ENCODE data around the gene OMA1. TPM values are rescaled to one million over a fixed set of nuclear protein-coding genes. Genes with fewer than 3 reads are reported as not detected.
A peak's percentile ranks its signal among the peaks of the same experiment; 100 is the strongest.

The OMA1 gene
- polyA plus RNA-seq, 2 of the 4 experiments (the other 2 are of a cell fraction), result 11.7 to 18.0 TPM

DNA sequence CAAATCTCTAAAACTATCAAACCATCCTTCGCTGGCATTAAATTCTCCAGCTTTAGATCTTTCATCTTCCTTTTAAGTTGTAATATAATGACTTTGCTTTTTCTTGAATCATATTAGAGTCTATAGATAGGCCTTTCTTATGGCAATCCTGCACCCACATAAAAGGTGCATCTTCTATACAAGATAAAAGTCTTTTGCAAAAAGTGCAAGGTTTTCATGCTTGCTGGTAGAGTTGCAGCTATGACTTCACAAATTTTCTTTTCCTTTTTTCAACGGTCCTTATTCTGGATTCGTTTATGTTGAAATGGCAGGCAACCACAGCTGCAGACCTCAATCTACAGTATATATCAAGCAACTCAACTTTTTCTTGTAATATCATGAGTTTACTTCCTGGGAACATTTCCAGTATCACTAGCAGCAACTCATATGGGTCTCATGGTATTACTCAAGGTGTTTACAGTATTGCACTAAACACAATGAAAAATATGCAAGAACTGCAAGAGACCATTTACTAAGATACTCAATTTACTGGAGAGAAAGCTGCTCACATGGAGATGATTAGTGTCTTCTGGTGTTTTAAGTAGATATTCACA, 22.1 kb downstream of the OMA1 start (continued):
- TF ChIP-seq, protein P1, sequence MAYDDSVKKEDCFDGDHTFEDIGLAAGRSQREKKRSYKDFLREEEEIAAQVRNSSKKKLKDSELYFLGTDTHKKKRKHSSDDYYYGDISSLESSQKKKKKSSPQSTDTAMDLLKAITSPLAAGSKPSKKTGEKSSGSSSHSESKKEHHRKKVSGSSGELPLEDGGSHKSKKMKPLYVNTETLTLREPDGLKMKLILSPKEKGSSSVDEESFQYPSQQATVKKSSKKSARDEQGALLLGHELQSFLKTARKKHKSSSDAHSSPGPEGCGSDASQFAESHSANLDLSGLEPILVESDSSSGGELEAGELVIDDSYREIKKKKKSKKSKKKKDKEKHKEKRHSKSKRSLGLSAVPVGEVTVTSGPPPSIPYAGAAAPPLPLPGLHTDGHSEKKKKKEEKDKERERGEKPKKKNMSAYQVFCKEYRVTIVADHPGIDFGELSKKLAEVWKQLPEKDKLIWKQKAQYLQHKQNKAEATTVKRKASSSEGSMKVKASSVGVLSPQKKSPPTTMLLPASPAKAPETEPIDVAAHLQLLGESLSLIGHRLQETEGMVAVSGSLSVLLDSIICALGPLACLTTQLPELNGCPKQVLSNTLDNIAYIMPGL (CRISPR knock-in tag; IDR thresholded peaks at IDR 0.05; ENCODE audit: borderline replicate concordance), result no peak
- TF ChIP-seq BHLHE40 (IDR thresholded peaks at IDR 0.05; ENCODE audit: low read depth, low read length), result no peak

DNA sequence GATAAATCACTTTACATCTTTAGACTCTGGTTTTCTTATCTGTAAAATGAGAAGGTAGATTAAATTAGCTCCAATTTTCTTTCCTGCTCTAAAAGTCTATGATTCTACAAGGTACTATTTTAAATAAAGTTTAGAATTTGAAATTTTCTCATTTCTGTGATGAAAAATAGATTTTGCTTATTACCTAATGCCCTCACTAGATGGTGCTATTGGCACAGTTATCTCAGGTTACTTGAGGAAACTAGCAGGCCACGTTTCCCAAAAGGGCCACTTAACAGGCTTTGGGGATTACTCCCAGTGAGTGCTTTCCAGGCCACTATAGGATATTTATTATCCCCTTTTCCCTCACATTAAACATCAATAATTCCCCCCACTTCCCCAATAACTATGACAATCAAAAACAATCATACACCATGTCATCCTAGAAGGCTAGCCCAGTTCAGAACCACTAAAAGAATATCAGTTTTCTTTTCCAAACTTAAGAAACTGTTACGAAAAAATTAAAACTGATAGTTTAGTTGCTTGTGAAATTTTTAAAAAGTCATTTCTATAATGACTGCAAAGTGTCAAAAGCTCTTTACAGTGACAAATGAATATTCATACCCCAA, 30.6 kb downstream of the OMA1 start:
- CTCF ChIA-PET, result interaction anchor here (0.6 to 4.0 kb wide), 39 partner anchors 10 to 1431 kb away, joined by 3 to 45 read pairs (median 3); partner anchors contain the start of gene OMA1
- Histone ChIP-seq H3K27ac (no peak overlapping the region), H3K4me2 (no peak overlapping the region), H3K9me3 (no peaks in the 10 kb centered on the region), H3K4me1 (no peaks in the 10 kb centered on the region), H3K4me3 (no peak overlapping the region)
- POLR2A ChIA-PET, result no interaction called here
- WGBS (ENCODE audit: missing lambda C conversion rate), result 43% methylated on average over 2 of the region's 2 CpGs
- ATAC-seq (peak in 1 of 2 experiments; percentile 65; a peak in 3 of 6 replicates), FAIRE-seq (no peak), DNase-seq (ENCODE audit: low read depth in 1 of 2, low spot score in 1 of 2) (peak; percentile 14 to 70)
- TF ChIP-seq JUNB (IDR thresholded peaks at IDR 0.05) (no peak), RAD21 (conservative IDR thresholded peaks at IDR 0.05 in 1 of 2, IDR thresholded peaks at IDR 0.05 in 1 of 2) (peak; percentile 78 to 81), SMC3 (IDR thresholded peaks at IDR 0.05) (peak; percentile 73), BHLHE40 (IDR thresholded peaks at IDR 0.05; ENCODE audit: low read depth, low read length) (no peak), RCOR1 (IDR thresholded peaks at IDR 0.05; ENCODE audit: low read depth, low read length) (no peak), RFX5 (IDR thresholded peaks at IDR 0.05) (no peak), FOSB (CRISPR knock-in tag; IDR thresholded peaks at IDR 0.05) (no peak), HOXA7 (CRISPR knock-in tag; IDR thresholded peaks at IDR 0.05) (no peak), RNF2 (IDR thresholded peaks at IDR 0.05; ENCODE audit: borderline replicate concordance, low read depth) (no peak), TP53 (CRISPR knock-in tag; IDR thresholded peaks at IDR 0.05) (no peak), ESRRA (IDR thresholded peaks at IDR 0.05; ENCODE audit: borderline replicate concordance, low read length) (no peak)
- TF ChIP-seq, protein P2, sequence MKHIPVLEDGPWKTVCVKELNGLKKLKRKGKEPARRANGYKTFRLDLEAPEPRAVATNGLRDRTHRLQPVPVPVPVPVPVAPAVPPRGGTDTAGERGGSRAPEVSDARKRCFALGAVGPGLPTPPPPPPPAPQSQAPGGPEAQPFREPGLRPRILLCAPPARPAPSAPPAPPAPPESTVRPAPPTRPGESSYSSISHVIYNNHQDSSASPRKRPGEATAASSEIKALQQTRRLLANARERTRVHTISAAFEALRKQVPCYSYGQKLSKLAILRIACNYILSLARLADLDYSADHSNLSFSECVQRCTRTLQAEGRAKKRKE (CRISPR knock-in tag; IDR thresholded peaks at IDR 0.05; ENCODE audit: low read depth), result no peak
- TF ChIP-seq, protein P3, sequence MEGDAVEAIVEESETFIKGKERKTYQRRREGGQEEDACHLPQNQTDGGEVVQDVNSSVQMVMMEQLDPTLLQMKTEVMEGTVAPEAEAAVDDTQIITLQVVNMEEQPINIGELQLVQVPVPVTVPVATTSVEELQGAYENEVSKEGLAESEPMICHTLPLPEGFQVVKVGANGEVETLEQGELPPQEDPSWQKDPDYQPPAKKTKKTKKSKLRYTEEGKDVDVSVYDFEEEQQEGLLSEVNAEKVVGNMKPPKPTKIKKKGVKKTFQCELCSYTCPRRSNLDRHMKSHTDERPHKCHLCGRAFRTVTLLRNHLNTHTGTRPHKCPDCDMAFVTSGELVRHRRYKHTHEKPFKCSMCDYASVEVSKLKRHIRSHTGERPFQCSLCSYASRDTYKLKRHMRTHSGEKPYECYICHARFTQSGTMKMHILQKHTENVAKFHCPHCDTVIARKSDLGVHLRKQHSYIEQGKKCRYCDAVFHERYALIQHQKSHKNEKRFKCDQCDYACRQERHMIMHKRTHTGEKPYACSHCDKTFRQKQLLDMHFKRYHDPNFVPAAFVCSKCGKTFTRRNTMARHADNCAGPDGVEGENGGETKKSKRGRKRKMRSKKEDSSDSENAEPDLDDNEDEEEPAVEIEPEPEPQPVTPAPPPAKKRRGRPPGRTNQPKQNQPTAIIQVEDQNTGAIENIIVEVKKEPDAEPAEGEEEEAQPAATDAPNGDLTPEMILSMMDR (IDR thresholded peaks at IDR 0.05), result peak; percentile 63

DNA sequence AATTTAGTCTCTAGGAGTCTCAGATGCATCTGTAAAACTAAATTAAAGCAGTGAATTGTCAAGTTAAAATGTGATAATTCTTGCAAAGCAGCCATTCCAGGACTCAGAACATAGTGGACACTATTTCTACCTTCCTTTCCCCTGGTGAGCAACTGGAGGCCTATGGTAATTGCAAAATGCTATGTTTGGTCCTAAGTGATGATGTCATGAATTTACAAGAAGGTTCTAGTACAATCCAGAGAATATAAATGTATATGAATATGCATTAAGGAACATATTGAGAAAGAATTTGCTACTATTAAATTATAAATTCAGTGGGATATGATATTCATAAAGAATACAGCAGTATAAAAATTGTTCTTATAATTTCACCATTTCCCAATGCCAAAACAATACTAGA, 32.6 kb downstream of the OMA1 start:
- ChIA-PET CTCF (interaction anchor here (1.9 to 4.0 kb wide), 3 partner anchors 12 to 139 kb away, joined by 8 to 45 read pairs (median 29); no protein-coding TSS in a partner anchor), POLR2A (no interaction called here)
- no peak overlapping the region for H3K27ac ChIP-seq
- FAIRE-seq (no peak), ATAC-seq (no peak), DNase-seq (ENCODE audit: low read depth in 1 of 2, low spot score in 1 of 2) (no peak)
- no peaks in the 10 kb centered on the region for H3K9me3 ChIP-seq
- no peaks in the 10 kb centered on the region for H3K4me1 ChIP-seq
- no peak overlapping the region for H3K4me3 ChIP-seq
- H3K4me2 ChIP-seq, result no peak overlapping the region
- no peak for TF ChIP-seq SMC3 (IDR thresholded peaks at IDR 0.05)
- TF ChIP-seq ZSCAN20 (CRISPR knock-in tag; IDR thresholded peaks at IDR 0.05), result no peak
- TF ChIP-seq, protein P2 (CRISPR knock-in tag; IDR thresholded peaks at IDR 0.05; ENCODE audit: low read depth), result no peak
- no peak for TF ChIP-seq NR3C1 (IDR thresholded peaks at IDR 0.05)
- no peak for TF ChIP-seq KDM1A (IDR thresholded peaks at IDR 0.05; ENCODE audit: low read depth)
- TF ChIP-seq HOXA7 (CRISPR knock-in tag; IDR thresholded peaks at IDR 0.05), result no peak
- TF ChIP-seq ZC3H11A (IDR thresholded peaks at IDR 0.05), result no peak
- TF ChIP-seq, protein P4, sequence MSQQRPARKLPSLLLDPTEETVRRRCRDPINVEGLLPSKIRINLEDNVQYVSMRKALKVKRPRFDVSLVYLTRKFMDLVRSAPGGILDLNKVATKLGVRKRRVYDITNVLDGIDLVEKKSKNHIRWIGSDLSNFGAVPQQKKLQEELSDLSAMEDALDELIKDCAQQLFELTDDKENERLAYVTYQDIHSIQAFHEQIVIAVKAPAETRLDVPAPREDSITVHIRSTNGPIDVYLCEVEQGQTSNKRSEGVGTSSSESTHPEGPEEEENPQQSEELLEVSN (IDR thresholded peaks at IDR 0.05; ENCODE audit: borderline replicate concordance, low read depth), result no peak
- TF ChIP-seq MAZ (IDR thresholded peaks at IDR 0.05; ENCODE audit: borderline replicate concordance, low read depth, low read length), result no peak
- no peak for TF ChIP-seq HEYL (CRISPR knock-in tag; IDR thresholded peaks at IDR 0.05)
- TF ChIP-seq SREBF2 (IDR thresholded peaks at IDR 0.05), result no peak
- TF ChIP-seq, protein P1 (CRISPR knock-in tag; IDR thresholded peaks at IDR 0.05; ENCODE audit: borderline replicate concordance), result no peak
- no peak for TF ChIP-seq POLR2AphosphoS2 (conservative IDR thresholded peaks at IDR 0.05; ENCODE audit: low read length)
- no peak for TF ChIP-seq MYC (IDR thresholded peaks at IDR 0.05; ENCODE audit: borderline replicate concordance, low read length)
- no peak for TF ChIP-seq RAD21 (conservative IDR thresholded peaks at IDR 0.05 in 1 of 2, IDR thresholded peaks at IDR 0.05 in 1 of 2)

All from A549 (cell line).